Middle frontal gyrus (tissue), 1 donor: ENCODE data around the gene SLC35A2.
"Not testable (repeated sequence)": the region's sequence is repeated elsewhere in the genome, so short reads cannot be mapped to it uniquely, and the experiment has no call there.

Source experiments
- DNase-seq: peaks from one replicate; pipeline ENCODE4 v3.0.0-alpha.2; 2015; ENCODE audit warnings: low spot score; ENCODE audit errors: extremely low spot score

The SLC35A2 gene

GRCh38 chrX:48903290-48903689, 8.2 kb downstream of the SLC35A2 start:
- DNase-seq = no peak

- no peak for DNase-seq
Observed at GRCh38 chrX:48902776-48903175, 8.7 kb downstream of the SLC35A2 start.

GRCh38 chrX:48902135-48902534, 9.3 kb downstream of the SLC35A2 start:
- DNase-seq = no peak

- no peak for DNase-seq
Observed at GRCh38 chrX:48901069-48901468, 10.4 kb downstream of the SLC35A2 start.

- no peak for DNase-seq
Observed at GRCh38 chrX:48899078-48899410, 12.4 kb downstream of the SLC35A2 start.

- DNase-seq = peak; percentile 87
Observed at GRCh38 chrX:48897625-48898306, 13.7 kb downstream of the SLC35A2 start, which contains the start of the genes PQBP1 and TIMM17B. Gene PQBP1, plus strand, starts transcription at chrX:48897930. Its CDS starts 580 bp downstream, at chrX:48898510. Gene TIMM17B, minus strand, starts transcription at chrX:48897768. Its CDS starts 19 bp downstream, at chrX:48897749.

- DNase-seq = no peak
Observed at GRCh38 chrX:48897157-48897624, 14.3 kb downstream of the SLC35A2 start.

GRCh38 chrX:48896611-48897011, 14.8 kb downstream of the SLC35A2 start:
- DNase-seq = no peak

- no peak for DNase-seq
Observed at GRCh38 chrX:48894891-48895290, 16.6 kb downstream of the SLC35A2 start.

GRCh38 chrX:48893556-48894348, 17.7 kb downstream of the SLC35A2 start:
- DNase-seq = no peak

- DNase-seq = no peak
Observed at GRCh38 chrX:48892896-48893295, 18.6 kb downstream of the SLC35A2 start.

GRCh38 chrX:48891402-48892288, 19.8 kb downstream of the SLC35A2 start:
- peak; percentile 38 for DNase-seq

GRCh38 chrX:48890934-48891401, 20.5 kb downstream of the SLC35A2 start:
- no peak for DNase-seq

- DNase-seq = no peak
Observed at GRCh38 chrX:48890296-48890925, 21.0 kb downstream of the SLC35A2 start.

- DNase-seq = not testable (repeated sequence)
Observed at GRCh38 chrX:48886586-48886985, 24.9 kb downstream of the SLC35A2 start.

GRCh38 chrX:48883729-48884128, 27.7 kb downstream of the SLC35A2 start:
- DNase-seq = no peak

- DNase-seq = not testable (repeated sequence)
Observed at GRCh38 chrX:48876944-48877343, 34.5 kb downstream of the SLC35A2 start.

- not testable (repeated sequence) for DNase-seq
Observed at GRCh38 chrX:48872017-48872416, 39.4 kb downstream of the SLC35A2 start.

- DNase-seq = no peak
Observed at GRCh38 chrX:48864210-48864609, 47.2 kb downstream of the SLC35A2 start.

- no peak for DNase-seq
Observed at GRCh38 chrX:48854898-48855297, 56.5 kb downstream of the SLC35A2 start.
